Endothelial cell of umbilical vein (primary cell): Measurements from ENCODE around the gene GGT7. TPM values are rescaled to one million over a fixed set of nuclear protein-coding genes. Genes with fewer than 3 reads are reported as not detected.

Experiments
- BruUV-seq: library from RNA; stranded (reverse); fragments of 400-500 nt; replicated peaks from 2 replicates; lab custom pipeline; 2021; lab: Mats Ljungman, UMichigan
- CTCF ChIA-PET: fragments of 300-600, 350-600 bp; sonication (Branson Sonifier 250); formaldehyde crosslinking; loops from one replicate; lab custom pipeline; 2021; ENCODE audit warnings: antibody characterized with exemption, inconsistent platforms; lab: Charles Lee
- POLR2A ChIA-PET: fragments of 300-600, 350-600 bp; sonication (Branson Sonifier 250); formaldehyde crosslinking; loops from one replicate; lab custom pipeline; 2021; ENCODE audit warnings: antibody characterized with exemption, inconsistent platforms; lab: Charles Lee
- DNase-seq: peaks from one replicate; pipeline ENCODE4 v3.0.0-alpha.2; 2011; ENCODE audit warnings: low read depth, low spot score
- FAIRE-seq: peaks from 2 replicates; lab custom pipeline; 2011; peaks lifted over from hg19 to GRCh38; lab: Jason Lieb, UNC
- H2AFZ ChIP-seq: 2 replicates; pipeline ENCODE4 v1.6.0; 2012; ENCODE audit warnings: low read depth, low read length, control low read depth, inconsistent platforms
- H3K27ac ChIP-seq: 2 replicates; pipeline ENCODE4 v1.5.1; 2011; ENCODE audit warnings: low read depth, mild to moderate bottlenecking, control low read depth, low read length, moderate library complexity; ENCODE audit not compliant: insufficient read depth
- H3K27me3 ChIP-seq, 2 experiments: 2 replicates each; pipeline versions ENCODE4 v1.6.0 to v1.6.1; 2011; ENCODE audit warnings: low read length in 2 of 2, mixed read lengths in 1 of 2; ENCODE audit not compliant: control insufficient read depth in 2 of 2, insufficient read depth in 2 of 2
- H3K36me3 ChIP-seq, 2 experiments: 2 replicates in 1 of 2; 3 replicates in 1 of 2; pipeline ENCODE4 v1.5.1; 2011; ENCODE audit warnings: low read length in 2 of 2, mild to moderate bottlenecking in 1 of 2, moderate library complexity in 1 of 2; ENCODE audit not compliant: control insufficient read depth in 2 of 2, insufficient read depth in 2 of 2; ENCODE audit errors: extremely low read depth in 1 of 2
- H3K4me1 ChIP-seq: 3 replicates; pipeline ENCODE4 v1.5.1; 2011; ENCODE audit warnings: mild to moderate bottlenecking, low read length; ENCODE audit not compliant: control insufficient read depth, insufficient read depth; ENCODE audit errors: extremely low read depth
- H3K4me2 ChIP-seq: 2 replicates; pipeline ENCODE4 v1.6.1; 2011; ENCODE audit warnings: low read length, control low read depth, mixed read lengths; ENCODE audit not compliant: insufficient read depth
- H3K4me3 ChIP-seq, 3 experiments: fragments of 200-600 bp in 1 of 3; sonication (generic), shearing (Covaris generic) in 1 of 3; replicated peaks in 1 of 3; 2 replicates each; pipeline ENCODE4 v1.5.1; 2011 to 2016; ENCODE audit warnings: control low read depth in 3 of 3, low read length in 3 of 3, mild to moderate bottlenecking in 2 of 3, inconsistent platforms in 1 of 3, low read depth in 1 of 3, moderate library complexity in 1 of 3; ENCODE audit not compliant: insufficient read depth in 1 of 3
- H3K79me2 ChIP-seq: 2 replicates; pipeline ENCODE4 v1.6.0; 2012; ENCODE audit warnings: low read length, inconsistent platforms; ENCODE audit not compliant: control insufficient read depth, insufficient read depth
- H3K9ac ChIP-seq: replicated peaks from 2 replicates; pipeline ENCODE3; 2011; ENCODE audit warnings: low read length, control low read depth; ENCODE audit not compliant: insufficient read depth; ENCODE audit errors: extremely low read depth
- H3K9me1 ChIP-seq: replicated peaks from 3 replicates; pipeline ENCODE4 v1.6.0; 2011; ENCODE audit warnings: mild to moderate bottlenecking, low read length; ENCODE audit not compliant: control insufficient read depth, insufficient read depth; ENCODE audit errors: extremely low read depth
- H3K9me3 ChIP-seq: replicated peaks from 2 replicates; pipeline ENCODE4 v1.5.1; 2012; ENCODE audit warnings: low read length, inconsistent platforms; ENCODE audit not compliant: control insufficient read depth, insufficient read depth
- H4K20me1 ChIP-seq: replicated peaks from 2 replicates; pipeline ENCODE3; 2011; ENCODE audit warnings: mild to moderate bottlenecking, low read length; ENCODE audit not compliant: control insufficient read depth, insufficient read depth; ENCODE audit errors: extremely low read depth
- MYC ChIP-seq: IDR thresholded peaks from one replicate; pipeline ENCODE4 v1.6.1; 2011; ENCODE audit warnings: mild to moderate bottlenecking, low read depth, low read length
- POLR2A ChIP-seq: IDR thresholded peaks from 2 replicates; pipeline ENCODE4 v1.6.1; 2012; ENCODE audit warnings: low read depth, mild to moderate bottlenecking, control low read depth, low read length
- POLR2AphosphoS5 ChIP-seq: IDR thresholded peaks from 2 replicates; pipeline ENCODE4 v1.6.1; 2012; ENCODE audit warnings: low read depth, mild to moderate bottlenecking, control low read depth, low read length, moderate library complexity; ENCODE audit not compliant: insufficient read depth
- dilution Hi-C: fragments of 300-500 bp; cut with MboI; formaldehyde crosslinking; loops from one replicate; pipeline ENCODE4 v1.15.0; 2019; ENCODE audit warnings: low sequenced_read_pairs; ENCODE audit not compliant: extremely low pct_ligation_motif_present
- intact Hi-C: fragments of 100-400 bp; cut with micrococcal nuclease; formaldehyde crosslinking; loops from one replicate; pipeline ENCODE4 v1.10.0; 2022
- polyA plus RNA-seq, 4 experiments: library from polyadenylated mRNA; depleted of rRNA in 3 of 4; stranded (reverse) in 3 of 4; unstranded in 1 of 4; fragments of >200 nt; gene quantifications; 2 replicates each; pipeline versions ENCODE4 v1.2.1 to v1.2.3, GENCODE V29; 2011 to 2012; ENCODE audit warnings: missing spikeins in 1 of 4
- total RNA-seq: library from RNA; stranded (reverse); gene quantifications from 2 replicates; pipeline ENCODE4 v1.2.3, GENCODE V29; 2021
- TF ChIP-seq, protein P1 (sequence below): IDR thresholded peaks from 2 replicates; pipeline ENCODE4 v1.6.1; 2011; ENCODE audit not compliant: insufficient read depth, insufficient read length
- TF ChIP-seq, protein P2 (sequence below), 2 donors: IDR thresholded peaks; 1 replicate in 1 of 2; 2 replicates in 1 of 2; pipeline ENCODE4 v1.5.1; 2011; ENCODE audit warnings: low read length in 2 of 2, mild to moderate bottlenecking in 2 of 2, moderate library complexity in 2 of 2, control low read depth in 1 of 2, inconsistent platforms in 1 of 2, low read depth in 1 of 2; ENCODE audit not compliant: insufficient read depth in 1 of 2; ENCODE audit errors: extremely low read depth in 1 of 2

Gene GGT7
- total and polyA plus RNA-seq, 2 donors (not counting 3 experiments of a cell fraction or from before 2014, with no cell fraction given) = 4.1 to 5.0 TPM

DNA sequence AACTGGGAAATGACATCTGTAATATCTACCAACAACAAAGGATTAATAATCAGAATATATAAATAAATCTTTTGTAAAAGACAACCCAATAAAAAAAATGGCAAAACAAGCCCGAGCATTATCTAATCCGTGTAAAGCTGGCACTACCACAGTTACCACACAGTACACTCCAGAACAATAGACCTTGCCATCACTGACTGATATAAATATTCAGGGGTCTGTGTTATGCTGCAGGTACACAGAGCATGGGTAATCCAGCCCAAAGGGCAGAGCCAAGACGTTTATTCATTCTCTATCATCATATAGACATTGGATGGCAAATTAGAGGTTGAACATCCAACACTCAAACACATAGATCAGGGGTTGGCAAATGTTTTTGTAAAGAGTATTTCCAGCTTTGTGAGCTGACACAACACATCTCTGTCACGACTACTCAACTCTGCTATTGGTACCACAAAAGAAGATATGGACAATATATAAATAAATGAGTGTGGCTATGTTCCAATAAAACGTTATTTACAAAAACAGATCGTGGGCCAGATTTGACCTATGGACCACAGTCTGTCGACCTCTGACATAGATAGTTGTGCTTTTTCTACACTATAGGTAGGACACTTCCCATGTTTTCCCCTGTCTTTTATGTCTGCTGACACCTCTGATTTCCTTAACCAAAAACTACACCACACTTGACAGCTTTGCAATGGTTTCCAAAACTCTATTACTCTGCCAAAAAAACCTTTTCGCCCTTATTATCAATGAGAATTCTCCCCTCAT is 51.7 kb downstream of the GGT7 start:
- no peaks in the 10 kb centered on the region for H3K36me3 ChIP-seq
- H3K9me3 ChIP-seq = no peaks in the 10 kb centered on the region
- ChIA-PET CTCF (interaction anchor here (0.6 kb wide), 1 partner anchor 51 kb away, joined by 3 read pairs; no protein-coding TSS in a partner anchor), POLR2A (interaction anchor here (0.7 kb wide), 1 partner anchor 208 kb away, joined by 3 read pairs; no protein-coding TSS in a partner anchor)
- no peak overlapping the region for H3K27ac ChIP-seq
- no TSS peak for BruUV-seq
- no peak for FAIRE-seq
- peaks cover 11% of the 10 kb centered on the region for H3K4me1 ChIP-seq
- peaks cover 81% of the 10 kb centered on the region for H3K79me2 ChIP-seq
- no peaks in the 10 kb centered on the region for H3K27me3 ChIP-seq
- H3K9ac ChIP-seq = no peak overlapping the region
- TF ChIP-seq, protein P1, sequence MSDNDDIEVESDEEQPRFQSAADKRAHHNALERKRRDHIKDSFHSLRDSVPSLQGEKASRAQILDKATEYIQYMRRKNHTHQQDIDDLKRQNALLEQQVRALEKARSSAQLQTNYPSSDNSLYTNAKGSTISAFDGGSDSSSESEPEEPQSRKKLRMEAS = no peak
- TF ChIP-seq POLR2AphosphoS5 = no peak
- TF ChIP-seq POLR2A = no peak
- no peak for TF ChIP-seq MYC
- TF ChIP-seq, protein P2, sequence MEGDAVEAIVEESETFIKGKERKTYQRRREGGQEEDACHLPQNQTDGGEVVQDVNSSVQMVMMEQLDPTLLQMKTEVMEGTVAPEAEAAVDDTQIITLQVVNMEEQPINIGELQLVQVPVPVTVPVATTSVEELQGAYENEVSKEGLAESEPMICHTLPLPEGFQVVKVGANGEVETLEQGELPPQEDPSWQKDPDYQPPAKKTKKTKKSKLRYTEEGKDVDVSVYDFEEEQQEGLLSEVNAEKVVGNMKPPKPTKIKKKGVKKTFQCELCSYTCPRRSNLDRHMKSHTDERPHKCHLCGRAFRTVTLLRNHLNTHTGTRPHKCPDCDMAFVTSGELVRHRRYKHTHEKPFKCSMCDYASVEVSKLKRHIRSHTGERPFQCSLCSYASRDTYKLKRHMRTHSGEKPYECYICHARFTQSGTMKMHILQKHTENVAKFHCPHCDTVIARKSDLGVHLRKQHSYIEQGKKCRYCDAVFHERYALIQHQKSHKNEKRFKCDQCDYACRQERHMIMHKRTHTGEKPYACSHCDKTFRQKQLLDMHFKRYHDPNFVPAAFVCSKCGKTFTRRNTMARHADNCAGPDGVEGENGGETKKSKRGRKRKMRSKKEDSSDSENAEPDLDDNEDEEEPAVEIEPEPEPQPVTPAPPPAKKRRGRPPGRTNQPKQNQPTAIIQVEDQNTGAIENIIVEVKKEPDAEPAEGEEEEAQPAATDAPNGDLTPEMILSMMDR (IDR thresholded peaks at IDR 0.05; ENCODE audit: extremely low read depth in 1 of 2, insufficient read depth in 1 of 2, low read depth in 1 of 2, low read length in 2 of 2) = no peak
- no peak overlapping the region for H3K4me2 ChIP-seq
- intact Hi-C loops (no loop called here), dilution Hi-C loops (no loop called here)
- no peak for DNase-seq
- H4K20me1 ChIP-seq = peaks cover 8% of the 10 kb centered on the region
- no peak overlapping the region for H2AFZ ChIP-seq
- H3K4me3 ChIP-seq = no peak overlapping the region
- H3K9me1 ChIP-seq = no peaks in the 10 kb centered on the region
